ENCODE data around the gene CST4.

- TF ChIP-seq EZH2phosphoT487 (IDR thresholded peaks at IDR 0.05) (no peak), CTCF (IDR thresholded peaks at IDR 0.05) (no peak), EZH2 (IDR thresholded peaks at IDR 0.05) (no peak)
Measured at GRCh38 chr20:23637282-23638221, 51.3 kb downstream of the CST4 start, which contains the start of gene CST3.

Measured in neural progenitor cell (in vitro differentiated cells).